Lung (tissue), 12 donors: ENCODE results near the gene BABAM2. TPM values are rescaled to one million over a fixed set of nuclear protein-coding genes. Genes with fewer than 3 reads are reported as not detected.

Source experiments
- ATAC-seq: fragments of 200-7000 bp; cut with Tn5 transposase; one replicate; pipeline ENCODE4 v1.9.1; 2020; ENCODE audit warnings: moderate number of reproducible peaks; ENCODE audit not compliant: insufficient read depth, low FRiP score
- DNase-seq, 3 donors: peaks; one replicate each; pipeline ENCODE4 v3.0.0-alpha.2; 2013 to 2017
- H3K27ac ChIP-seq, 2 donors: one replicate each; pipeline ENCODE4 v1.5.1; 2013; ENCODE audit warnings: mild to moderate bottlenecking in 2 of 2, moderate library complexity in 2 of 2, control low read depth in 1 of 2, inconsistent platforms in 1 of 2, low read depth in 1 of 2, low read length in 1 of 2
- H3K27me3 ChIP-seq, 3 donors: one replicate each; pipeline ENCODE4 v1.5.1; 2013; ENCODE audit warnings: low read length in 2 of 3; ENCODE audit not compliant: control insufficient read depth in 3 of 3, insufficient read depth in 3 of 3
- H3K36me3 ChIP-seq, 4 donors: one replicate each; pipeline ENCODE4 v1.5.1; 2013; ENCODE audit warnings: low read length in 4 of 4, mild to moderate bottlenecking in 1 of 4, moderate library complexity in 1 of 4; ENCODE audit not compliant: control insufficient read depth in 4 of 4, insufficient read depth in 4 of 4
- H3K4me1 ChIP-seq, 5 donors: one replicate each; pipeline ENCODE4 v1.5.1; 2013; ENCODE audit warnings: low read length in 5 of 5, mild to moderate bottlenecking in 2 of 5, moderate library complexity in 1 of 5; ENCODE audit not compliant: control insufficient read depth in 5 of 5, insufficient read depth in 5 of 5
- H3K4me3 ChIP-seq: one replicate; pipeline ENCODE4 v1.5.1; 2013; ENCODE audit warnings: mild to moderate bottlenecking, control low read depth, moderate library complexity
- H3K9ac ChIP-seq, 2 donors: one replicate each; pipeline ENCODE4 v1.5.1; 2013; ENCODE audit warnings: low read length in 2 of 2, control low read depth in 1 of 2; ENCODE audit not compliant: insufficient read depth in 1 of 2
- H3K9me3 ChIP-seq, 4 donors: one replicate each; pipeline ENCODE4 v1.5.1; 2013; ENCODE audit warnings: low read length in 3 of 4, mild to moderate bottlenecking in 1 of 4, moderate library complexity in 1 of 4; ENCODE audit not compliant: control insufficient read depth in 4 of 4, insufficient read depth in 3 of 4
- WGBS, 2 donors: extraction: QIAGEN DNeasy Blood & Tissue Kit; methylation state at CpG; one replicate each; pipeline ENCODE4 v1.1.7; 2013; 5-methylcytosine and 5-hydroxymethylcytosine counted together
- polyA plus RNA-seq, 2 donors: library from polyadenylated mRNA; stranded (reverse); fragments of 200-250 nt; gene quantifications; one replicate each; pipeline ENCODE4 v1.2.1, GENCODE V29; 2013
- total RNA-seq, 2 donors: library from RNA; depleted of rRNA in 1 of 2; stranded (reverse); fragments of >200 nt in 1 of 2; gene quantifications; one replicate each; pipeline ENCODE4 v1.2.1, GENCODE V29; 2014 to 2021
- TF ChIP-seq, protein P1 (sequence below): IDR thresholded peaks from 2 replicates; pipeline ENCODE4 v1.5.1; 2012; ENCODE audit warnings: mild to moderate bottlenecking; ENCODE audit errors: control extremely low read depth, extremely low read depth
- donor health status: control.
- donor health status: control.
- donor health status: Bipolar disorder and iron deficiency.
- donor health status: healthy.
- donor health status: DM: yes; HTN: yes; CAD: no.

BABAM2 gene
- total and polyA plus RNA-seq, 4 donors: 19.0 to 43.3 (median 33.7) TPM

DNA sequence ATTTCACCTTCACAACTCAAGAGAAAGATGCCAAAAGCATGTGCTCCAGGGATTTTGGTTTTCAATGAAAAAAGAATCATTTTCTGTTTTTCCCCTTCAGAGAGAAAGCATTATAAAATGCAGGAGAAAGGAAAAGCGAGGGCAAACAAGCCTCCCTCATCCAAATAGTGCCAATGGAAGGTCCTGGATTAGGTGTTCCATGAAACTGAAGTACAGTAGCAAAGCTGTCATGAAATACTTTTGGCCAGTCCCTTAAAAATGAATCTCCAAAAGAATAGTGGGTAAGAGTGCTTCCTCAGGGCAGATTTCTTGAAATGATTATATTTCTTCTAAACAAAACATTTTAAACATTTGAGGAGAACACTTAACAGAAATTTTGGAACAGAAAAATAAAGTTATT lies 320.0 kb downstream of the BABAM2 start:
- 98 to 100% methylated on average over 1 of the region's 1 CpG for WGBS, 2 donors
- Histone ChIP-seq H3K9ac (no peak overlapping the region), H3K27me3 (no peaks in the 10 kb centered on the region), H3K4me3 (no peak overlapping the region), H3K27ac (no peak overlapping the region), H3K9me3 (no peaks in the 10 kb centered on the region), H3K36me3 (no peaks in the 10 kb centered on the region), H3K4me1 (peaks cover 0 to 7% (median 0%) of the 10 kb centered on the region in 5 donors)
- DNase-seq (no peak), ATAC-seq (no peak)
- TF ChIP-seq, protein P1, sequence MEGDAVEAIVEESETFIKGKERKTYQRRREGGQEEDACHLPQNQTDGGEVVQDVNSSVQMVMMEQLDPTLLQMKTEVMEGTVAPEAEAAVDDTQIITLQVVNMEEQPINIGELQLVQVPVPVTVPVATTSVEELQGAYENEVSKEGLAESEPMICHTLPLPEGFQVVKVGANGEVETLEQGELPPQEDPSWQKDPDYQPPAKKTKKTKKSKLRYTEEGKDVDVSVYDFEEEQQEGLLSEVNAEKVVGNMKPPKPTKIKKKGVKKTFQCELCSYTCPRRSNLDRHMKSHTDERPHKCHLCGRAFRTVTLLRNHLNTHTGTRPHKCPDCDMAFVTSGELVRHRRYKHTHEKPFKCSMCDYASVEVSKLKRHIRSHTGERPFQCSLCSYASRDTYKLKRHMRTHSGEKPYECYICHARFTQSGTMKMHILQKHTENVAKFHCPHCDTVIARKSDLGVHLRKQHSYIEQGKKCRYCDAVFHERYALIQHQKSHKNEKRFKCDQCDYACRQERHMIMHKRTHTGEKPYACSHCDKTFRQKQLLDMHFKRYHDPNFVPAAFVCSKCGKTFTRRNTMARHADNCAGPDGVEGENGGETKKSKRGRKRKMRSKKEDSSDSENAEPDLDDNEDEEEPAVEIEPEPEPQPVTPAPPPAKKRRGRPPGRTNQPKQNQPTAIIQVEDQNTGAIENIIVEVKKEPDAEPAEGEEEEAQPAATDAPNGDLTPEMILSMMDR: no peak

DNA sequence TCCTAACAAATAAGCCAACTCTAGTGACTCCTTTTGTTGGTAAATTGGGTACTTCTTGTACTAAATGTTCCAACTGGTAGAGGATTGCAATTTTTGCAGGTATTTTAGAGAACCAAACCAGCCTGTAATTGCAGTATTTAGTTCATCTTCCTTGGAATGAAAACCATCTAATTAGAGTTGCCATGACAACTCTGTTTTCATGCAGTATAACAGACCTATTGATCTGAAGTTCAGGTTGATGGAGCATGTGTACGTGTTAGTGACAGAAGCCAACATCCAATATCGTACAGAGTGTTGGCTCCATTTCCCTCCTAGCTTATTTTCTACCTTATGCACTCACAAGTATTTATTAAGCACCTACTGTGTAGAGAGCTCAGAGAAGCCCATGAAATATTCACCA lies 325.8 kb downstream of the BABAM2 start:
- Histone ChIP-seq H3K4me3 (no peak overlapping the region), H3K9me3 (no peaks in the 10 kb centered on the region), H3K27ac (no peak overlapping the region), H3K4me1 (peaks cover 0 to 10% (median 0%) of the 10 kb centered on the region in 5 donors), H3K27me3 (no peaks in the 10 kb centered on the region), H3K9ac (no peak overlapping the region), H3K36me3 (no peaks in the 10 kb centered on the region)
- ATAC-seq (no peak), DNase-seq (no peak)
- 88 to 95% methylated on average over 2 of the region's 2 CpGs for WGBS, 2 donors
- TF ChIP-seq, protein P1: no peak

DNA sequence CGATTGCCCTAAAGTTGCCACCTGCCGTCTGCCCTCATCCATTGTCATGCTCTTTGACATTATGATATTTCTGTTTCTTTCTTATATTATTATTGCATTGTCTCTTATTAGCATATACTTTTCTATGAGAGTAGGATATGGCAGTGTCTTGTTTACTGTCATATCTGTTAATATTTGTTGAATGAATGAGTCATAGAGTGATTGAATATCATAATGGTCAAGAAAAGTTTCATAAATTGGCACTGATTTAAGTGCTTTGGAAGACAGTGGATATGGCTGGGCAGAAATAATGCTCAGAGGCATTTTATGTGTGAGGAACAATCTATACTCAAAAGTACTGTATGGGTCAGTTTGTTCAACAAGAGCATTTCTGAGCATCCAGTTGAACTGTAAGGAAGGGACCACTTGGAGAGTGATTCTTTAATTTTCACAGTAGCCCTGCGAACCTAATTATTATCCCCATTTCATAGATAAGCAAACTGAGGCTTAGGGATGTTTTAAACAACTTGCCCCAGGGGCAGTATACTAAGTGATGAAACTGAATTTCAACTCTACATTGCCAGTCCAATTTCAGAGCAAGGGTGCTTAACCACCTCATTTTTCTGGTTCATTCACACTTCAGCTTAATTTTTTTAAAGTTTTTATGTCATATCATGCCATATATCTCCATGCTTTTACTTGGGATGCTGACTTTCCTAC lies 326.7 kb downstream of the BABAM2 start:
- 96 to 97% methylated on average over 3 of the region's 3 CpGs for WGBS, 2 donors
- no peak for ATAC-seq

More for the DNA sequence above, 326.7 kb downstream of the BABAM2 start:
- no peak for DNase-seq
- H3K9ac ChIP-seq: no peak overlapping the region
- H3K36me3 ChIP-seq: no peaks in the 10 kb centered on the region
- no peak overlapping the region for H3K27ac ChIP-seq
- TF ChIP-seq, protein P1: no peak
- no peak overlapping the region for H3K4me3 ChIP-seq
- no peaks in the 10 kb centered on the region for H3K9me3 ChIP-seq
- no peaks in the 10 kb centered on the region for H3K27me3 ChIP-seq
- H3K4me1 ChIP-seq: peaks cover 0 to 10% (median 0%) of the 10 kb centered on the region in 5 donors
